Measurements from ENCODE around the gene RNF152. TPM values are rescaled to one million over a fixed set of nuclear protein-coding genes. Genes with fewer than 3 reads are reported as not detected.
A peak's percentile ranks its signal among the peaks of the same experiment; 100 is the strongest.

Gene RNF152
- polyA plus RNA-seq, 1 of the 3 experiments (the other 2 are of a cell fraction), result 6.6 TPM

DNA sequence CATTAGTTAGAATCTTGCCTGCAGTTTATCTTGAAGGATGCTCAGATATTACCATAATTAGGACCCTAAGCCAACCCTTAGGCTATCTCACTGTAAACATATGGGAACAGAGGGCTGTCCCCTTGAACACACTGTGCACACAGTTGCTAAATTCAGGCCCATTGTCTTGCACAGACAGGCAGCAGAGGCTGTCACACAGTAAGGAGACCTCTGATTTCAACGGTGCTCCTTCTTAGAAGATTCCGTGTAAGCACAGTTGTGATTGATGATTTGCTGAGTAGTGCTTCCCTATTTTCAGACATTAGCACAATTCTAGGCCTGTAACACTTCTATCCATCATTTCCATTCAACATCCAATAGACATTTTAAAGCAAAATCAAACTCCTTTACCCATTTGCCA lies 108.0 kb downstream of the RNF152 start:
- Histone ChIP-seq H3F3A (replicated peaks; ENCODE audit: insufficient read depth) (no peaks in the 10 kb centered on the region), H4K20me1 (ENCODE audit: insufficient read depth) (no peaks in the 10 kb centered on the region), H3K9me2 (no peaks in the 10 kb centered on the region), H3K27ac (ENCODE audit: low read depth in 2 of 2, low read length in 1 of 2) (no peak overlapping the region), H3K36me3 (replicated peaks in 1 of 2; ENCODE audit: control insufficient read depth in 1 of 2, insufficient read depth in 2 of 2, low read length in 1 of 2) (no peaks in the 10 kb centered on the region), H3K9ac (no peak overlapping the region), H3K4me1 (ENCODE audit: control insufficient read depth in 1 of 2, insufficient read depth in 2 of 2, low read depth in 1 of 2, low read length in 1 of 2) (peaks cover 0 to 4% of the 10 kb centered on the region in 2 experiments; a peak in 2 of 4 replicates), H3K4me3 (ENCODE audit: low read depth in 2 of 2, low read length in 1 of 2) (no peak overlapping the region), H3K9me3 (0 out of 2 replicates have a peak, but pooled peaks cover 8% of the 10 kb centered on the region), H3K79me2 (ENCODE audit: insufficient read depth) (no peaks in the 10 kb centered on the region), H3K4me2 (no peak overlapping the region), H3K27me3 (ENCODE audit: insufficient read depth) (no peaks in the 10 kb centered on the region), H2AFZ (ENCODE audit: low read depth) (no peak overlapping the region)
- ChIA-PET CTCF (interaction anchor here (1.2 kb wide), 1 partner anchor 203 kb away, joined by 3 read pairs; no protein-coding TSS in a partner anchor), POLR2A (no interaction called here)
- 72% methylated on average over 2 of the region's 2 CpGs for WGBS (ENCODE audit: low lambda C conversion rate)
- no peak for DNase-seq
- TF ChIP-seq RFX5 (IDR thresholded peaks at IDR 0.05; ENCODE audit: low read length), result no peak
- no peak for TF ChIP-seq RCOR1 (IDR thresholded peaks at IDR 0.05; ENCODE audit: low read length)
- TF ChIP-seq GABPA (IDR thresholded peaks at IDR 0.05; ENCODE audit: low read depth), result no peak
- TF ChIP-seq, protein P1, sequence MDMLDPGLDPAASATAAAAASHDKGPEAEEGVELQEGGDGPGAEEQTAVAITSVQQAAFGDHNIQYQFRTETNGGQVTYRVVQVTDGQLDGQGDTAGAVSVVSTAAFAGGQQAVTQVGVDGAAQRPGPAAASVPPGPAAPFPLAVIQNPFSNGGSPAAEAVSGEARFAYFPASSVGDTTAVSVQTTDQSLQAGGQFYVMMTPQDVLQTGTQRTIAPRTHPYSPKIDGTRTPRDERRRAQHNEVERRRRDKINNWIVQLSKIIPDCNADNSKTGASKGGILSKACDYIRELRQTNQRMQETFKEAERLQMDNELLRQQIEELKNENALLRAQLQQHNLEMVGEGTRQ (IDR thresholded peaks at IDR 0.05; ENCODE audit: borderline replicate concordance, low read depth, low read length), result no peak
- no peak for TF ChIP-seq GATA2 (CRISPR knock-in tag; IDR thresholded peaks at IDR 0.05)
- no peak for TF ChIP-seq POLR2AphosphoS5 (IDR thresholded peaks at IDR 0.05; ENCODE audit: low read depth, low read length)
- TF ChIP-seq MXI1 (IDR thresholded peaks at IDR 0.05; ENCODE audit: low read depth, low read length), result no peak
- TF ChIP-seq EZH2phosphoT487 (IDR thresholded peaks at IDR 0.05; ENCODE audit: borderline replicate concordance, low read depth), result no peak
- no peak for TF ChIP-seq SMC3 (IDR thresholded peaks at IDR 0.05; ENCODE audit: low read depth, low read length)
- no peak for TF ChIP-seq RXRA (IDR thresholded peaks at IDR 0.05; ENCODE audit: borderline replicate concordance, low read depth)
- TF ChIP-seq, protein P2, sequence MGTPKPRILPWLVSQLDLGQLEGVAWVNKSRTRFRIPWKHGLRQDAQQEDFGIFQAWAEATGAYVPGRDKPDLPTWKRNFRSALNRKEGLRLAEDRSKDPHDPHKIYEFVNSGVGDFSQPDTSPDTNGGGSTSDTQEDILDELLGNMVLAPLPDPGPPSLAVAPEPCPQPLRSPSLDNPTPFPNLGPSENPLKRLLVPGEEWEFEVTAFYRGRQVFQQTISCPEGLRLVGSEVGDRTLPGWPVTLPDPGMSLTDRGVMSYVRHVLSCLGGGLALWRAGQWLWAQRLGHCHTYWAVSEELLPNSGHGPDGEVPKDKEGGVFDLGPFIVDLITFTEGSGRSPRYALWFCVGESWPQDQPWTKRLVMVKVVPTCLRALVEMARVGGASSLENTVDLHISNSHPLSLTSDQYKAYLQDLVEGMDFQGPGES (IDR thresholded peaks at IDR 0.05; ENCODE audit: low read depth, low read length), result no peak
- TF ChIP-seq, protein P3, sequence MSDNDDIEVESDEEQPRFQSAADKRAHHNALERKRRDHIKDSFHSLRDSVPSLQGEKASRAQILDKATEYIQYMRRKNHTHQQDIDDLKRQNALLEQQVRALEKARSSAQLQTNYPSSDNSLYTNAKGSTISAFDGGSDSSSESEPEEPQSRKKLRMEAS (IDR thresholded peaks at IDR 0.05; ENCODE audit: low read depth), result no peak

DNA sequence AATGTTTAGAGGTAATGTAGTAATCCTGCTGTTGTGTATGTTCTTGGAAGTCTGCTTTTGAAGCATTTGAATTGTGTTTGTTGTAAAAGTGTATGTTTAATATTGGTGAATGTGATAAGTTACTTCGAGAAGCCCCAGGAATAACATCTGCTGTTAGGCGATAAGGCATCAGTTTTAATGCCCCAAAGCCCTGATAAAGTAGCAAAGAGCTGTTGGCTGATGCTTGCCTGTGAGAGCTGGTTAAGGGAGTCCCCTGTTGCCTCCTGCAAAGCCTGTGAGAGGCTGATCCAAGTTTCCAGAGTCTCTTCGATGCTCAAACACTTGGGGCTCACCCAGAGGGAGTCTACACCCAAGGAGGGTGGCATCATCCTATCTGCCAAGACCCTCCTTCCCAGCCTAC lies 110.3 kb downstream of the RNF152 start:
- no peaks in the 10 kb centered on the region for H3K79me2 ChIP-seq (ENCODE audit: insufficient read depth)
- H4K20me1 ChIP-seq (ENCODE audit: insufficient read depth), result no peaks in the 10 kb centered on the region
- ChIA-PET CTCF (interaction anchor here (1.2 to 1.4 kb wide), 2 partner anchors 10 to 200 kb away, joined by 3 to 5 read pairs; no protein-coding TSS in a partner anchor), POLR2A (no interaction called here)
- H3K4me3 ChIP-seq (ENCODE audit: low read depth in 2 of 2, low read length in 1 of 2), result no peak overlapping the region
- no peaks in the 10 kb centered on the region for H3F3A ChIP-seq (replicated peaks; ENCODE audit: insufficient read depth)
- H3K9me2 ChIP-seq, result no peaks in the 10 kb centered on the region
- H3K4me2 ChIP-seq, result no peak overlapping the region
- no peak overlapping the region for H3K9ac ChIP-seq
- H3K36me3 ChIP-seq (replicated peaks in 1 of 2; ENCODE audit: control insufficient read depth in 1 of 2, insufficient read depth in 2 of 2, low read length in 1 of 2), result no peaks in the 10 kb centered on the region
- H3K9me3 ChIP-seq, result no peaks in the 10 kb centered on the region
- DNase-seq, result peak; percentile 59
- no peak overlapping the region for H2AFZ ChIP-seq (ENCODE audit: low read depth)
- H3K27me3 ChIP-seq (ENCODE audit: insufficient read depth), result no peaks in the 10 kb centered on the region
- 42% methylated on average over 3 of the region's 3 CpGs for WGBS (ENCODE audit: low lambda C conversion rate)
- H3K27ac ChIP-seq (ENCODE audit: low read depth in 2 of 2, low read length in 1 of 2), result peak overlapping the region in 1 of 2 experiments; percentile 2; a peak in 1 of 4 replicates
- H3K4me1 ChIP-seq (ENCODE audit: control insufficient read depth in 1 of 2, insufficient read depth in 2 of 2, low read depth in 1 of 2, low read length in 1 of 2), result peaks cover 0 to 4% of the 10 kb centered on the region in 2 experiments; a peak in 2 of 4 replicates
- TF ChIP-seq RCOR1 (IDR thresholded peaks at IDR 0.05; ENCODE audit: low read length) (0 out of 2 replicates have a peak, but pooled peaks have one; percentile 55), RXRA (IDR thresholded peaks at IDR 0.05; ENCODE audit: borderline replicate concordance, low read depth) (no peak), FOXJ3 (CRISPR knock-in tag; IDR thresholded peaks at IDR 0.05) (no peak), JUND (IDR thresholded peaks at IDR 0.05) (no peak), GABPA (IDR thresholded peaks at IDR 0.05; ENCODE audit: low read depth) (no peak), EP300 (IDR thresholded peaks at IDR 0.05; ENCODE audit: borderline replicate concordance in 1 of 2, low read depth in 1 of 2, low read length in 1 of 2) (peak in 1 of 2 experiments; percentile 47; a peak in 1 of 4 replicates), RAD21 (IDR thresholded peaks at IDR 0.05; ENCODE audit: low read length) (no peak), RFX5 (IDR thresholded peaks at IDR 0.05; ENCODE audit: low read length) (no peak), TAF1 (IDR thresholded peaks at IDR 0.05; ENCODE audit: borderline replicate concordance, low read depth, low read length) (no peak), GATA2 (CRISPR knock-in tag; IDR thresholded peaks at IDR 0.05) (peak; percentile 63), FOXM1 (IDR thresholded peaks at IDR 0.05; ENCODE audit: low read depth) (no peak), MEF2A (IDR thresholded peaks at IDR 0.05; ENCODE audit: borderline replicate concordance, low read depth) (no peak), ELF1 (IDR thresholded peaks at IDR 0.05) (no peak), TCF12 (IDR thresholded peaks at IDR 0.05) (no peak)
- TF ChIP-seq, protein P2 (IDR thresholded peaks at IDR 0.05; ENCODE audit: low read depth, low read length), result no peak
- TF ChIP-seq, protein P1 (IDR thresholded peaks at IDR 0.05; ENCODE audit: borderline replicate concordance, low read depth, low read length), result no peak
- TF ChIP-seq, protein P4, sequence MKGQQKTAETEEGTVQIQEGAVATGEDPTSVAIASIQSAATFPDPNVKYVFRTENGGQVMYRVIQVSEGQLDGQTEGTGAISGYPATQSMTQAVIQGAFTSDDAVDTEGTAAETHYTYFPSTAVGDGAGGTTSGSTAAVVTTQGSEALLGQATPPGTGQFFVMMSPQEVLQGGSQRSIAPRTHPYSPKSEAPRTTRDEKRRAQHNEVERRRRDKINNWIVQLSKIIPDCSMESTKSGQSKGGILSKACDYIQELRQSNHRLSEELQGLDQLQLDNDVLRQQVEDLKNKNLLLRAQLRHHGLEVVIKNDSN (IDR thresholded peaks at IDR 0.05; ENCODE audit: borderline replicate concordance, low read depth), result no peak
